Thoracic aorta (tissue), 2 donors: ENCODE results near the gene UNC50. TPM values are rescaled to one million over a fixed set of nuclear protein-coding genes. Genes with fewer than 3 reads are reported as not detected.
A peak's percentile ranks its signal among the peaks of the same experiment; 100 is the strongest.

Source experiments
- ATAC-seq: fragments of 150-250 bp; one replicate; pipeline ENCODE4 v1.8.0; 2017; ENCODE audit warnings: low read depth; ENCODE audit not compliant: insufficient number of reproducible peaks, low FRiP score
- DNase-seq: peaks from one replicate; pipeline ENCODE4 v3.0.0-alpha.2; 2020; ENCODE audit warnings: low spot score
- H3K27ac ChIP-seq, 2 donors: fragments of 200-600 bp; sonication (generic); 1 replicate in 1 of 2; 2 replicates in 1 of 2; pipeline ENCODE4 v1.5.1; 2016; ENCODE audit warnings: mild to moderate bottlenecking in 2 of 2, moderate library complexity in 2 of 2
- H3K27me3 ChIP-seq: fragments of 200-600 bp; sonication (generic); replicated peaks from 2 replicates; pipeline ENCODE4 v1.6.0; 2016; ENCODE audit warnings: mild to moderate bottlenecking; ENCODE audit not compliant: insufficient read depth
- H3K36me3 ChIP-seq: fragments of 200-600 bp; sonication (generic); one replicate; pipeline ENCODE4 v1.5.1; 2016
- H3K4me1 ChIP-seq, 2 donors: fragments of 200-600 bp; sonication (generic); 1 replicate in 1 of 2; 2 replicates in 1 of 2; pipeline versions ENCODE4 v1.5.1 to v1.6.0; 2016; ENCODE audit warnings: low read depth in 2 of 2, mild to moderate bottlenecking in 1 of 2; ENCODE audit not compliant: control insufficient read depth in 1 of 2
- H3K4me3 ChIP-seq: fragments of 200-600 bp; sonication (generic); 2 replicates; pipeline ENCODE4 v1.5.1; 2016; ENCODE audit warnings: mild to moderate bottlenecking
- H3K9me3 ChIP-seq: fragments of 200-600 bp; sonication (generic); 2 replicates; pipeline ENCODE4 v1.5.1; 2016
- CTCF ChIP-seq: fragments of 200-600 bp; sonication (generic); IDR thresholded peaks from one replicate; pipeline ENCODE4 v1.5.1; 2019; ENCODE audit warnings: antibody characterized with exemption
- total RNA-seq, 2 donors: library from RNA; depleted of rRNA; stranded (reverse); fragments of >200 nt; gene quantifications; one replicate each; pipeline versions ENCODE4 v1.1.0 to v1.2.3, GENCODE V29; 2016

Gene UNC50
- total RNA-seq, 2 donors from 2014 or later: 32.6 to 38.2 TPM

DNA sequence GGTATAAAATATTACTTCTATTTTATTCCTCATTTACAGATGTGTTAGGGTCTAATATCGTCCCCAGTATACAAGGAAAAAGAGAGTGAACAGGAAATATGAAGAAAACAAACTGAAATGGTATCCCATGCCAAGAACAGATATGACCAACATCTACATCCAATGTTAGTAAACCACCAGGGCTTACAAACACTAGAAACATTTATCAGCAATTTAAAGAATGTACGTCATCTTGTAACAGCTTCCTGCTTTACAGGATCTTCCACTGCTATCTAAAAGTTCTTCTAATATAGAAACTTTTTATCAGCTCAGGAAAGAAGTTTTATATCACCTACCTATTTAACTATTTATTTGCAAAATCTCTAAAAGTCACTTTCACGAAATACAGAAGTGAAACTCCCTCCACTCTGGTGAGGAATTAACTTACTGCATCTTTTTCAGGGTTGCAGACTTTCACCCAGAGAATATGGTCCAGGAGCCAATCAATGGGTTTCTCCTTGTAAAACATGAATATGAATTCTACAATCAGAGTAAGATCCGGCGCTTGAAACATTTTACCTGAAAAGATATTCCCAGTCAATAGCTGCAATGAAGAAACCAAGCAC is 35.2 kb downstream of the UNC50 start:
- DNase-seq (no peak), ATAC-seq (no peak)
- TF ChIP-seq CTCF: no peak
- no peaks in the 10 kb centered on the region for H3K4me1 ChIP-seq
- H3K4me3 ChIP-seq: no peak overlapping the region
- H3K27me3 ChIP-seq: no peaks in the 10 kb centered on the region
- H3K9me3 ChIP-seq: no peaks in the 10 kb centered on the region
- peaks cover 3% of the 10 kb centered on the region for H3K36me3 ChIP-seq
- H3K27ac ChIP-seq: no peak overlapping the region

DNA sequence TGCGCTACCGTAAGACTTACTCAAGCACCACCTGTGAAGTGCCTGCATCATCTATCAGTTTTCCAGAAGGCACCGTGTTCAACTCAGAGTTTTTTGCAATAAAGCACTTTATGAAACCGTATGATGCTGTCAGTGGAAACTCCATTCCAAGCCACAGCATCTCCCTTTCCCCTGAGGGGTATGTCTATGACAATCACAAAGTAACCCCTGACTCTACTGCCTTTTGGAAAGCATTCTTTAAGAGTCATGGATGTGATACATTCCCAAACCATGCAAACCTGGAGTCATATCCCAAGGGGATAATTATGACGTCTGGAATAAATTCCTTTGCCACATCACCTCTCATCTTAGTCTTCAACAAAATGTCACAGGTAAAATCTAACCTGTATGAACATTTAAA is 39.2 kb downstream of the UNC50 start:
- Histone ChIP-seq H3K9me3 (no peaks in the 10 kb centered on the region), H3K27ac (no peak overlapping the region), H3K4me3 (no peak overlapping the region), H3K4me1 (no peaks in the 10 kb centered on the region), H3K27me3 (no peaks in the 10 kb centered on the region), H3K36me3 (peaks cover 3% of the 10 kb centered on the region)
- DNase-seq: no peak
- no peak for ATAC-seq
- TF ChIP-seq CTCF: no peak

GRCh38 chr2:98648451-98648850 is 40.1 kb downstream of the UNC50 start:
- no peak for TF ChIP-seq CTCF
- no peaks in the 10 kb centered on the region for H3K9me3 ChIP-seq
- no peaks in the 10 kb centered on the region for H3K27me3 ChIP-seq
- no peak overlapping the region for H3K27ac ChIP-seq
- peaks cover under 1 to 2% of the 10 kb centered on the region in 2 donors for H3K4me1 ChIP-seq
- H3K36me3 ChIP-seq: peaks cover 3% of the 10 kb centered on the region
- DNase-seq (no peak), ATAC-seq (no peak)
- no peak overlapping the region for H3K4me3 ChIP-seq

- peak; percentile 73 for ATAC-seq
- no peak overlapping the region for H3K27ac ChIP-seq
- no peaks in the 10 kb centered on the region for H3K27me3 ChIP-seq
- peak; percentile 47 for DNase-seq
- TF ChIP-seq CTCF: peak; percentile 99
- H3K4me3 ChIP-seq: no peak overlapping the region
- peaks cover 3% of the 10 kb centered on the region for H3K36me3 ChIP-seq
- no peaks in the 10 kb centered on the region for H3K9me3 ChIP-seq
- H3K4me1 ChIP-seq: peaks cover 4 to 5% of the 10 kb centered on the region in 2 donors
These were observed 41.0 kb downstream of the UNC50 start for GRCh38 chr2:98649135-98649991.

GRCh38 chr2:98649992-98650375 is 41.6 kb downstream of the UNC50 start:
- no peaks in the 10 kb centered on the region for H3K9me3 ChIP-seq
- H3K4me1 ChIP-seq: peaks cover 4 to 5% of the 10 kb centered on the region in 2 donors
- ATAC-seq: no peak
- H3K4me3 ChIP-seq: no peak overlapping the region
- no peak for TF ChIP-seq CTCF
- H3K36me3 ChIP-seq: peaks cover 3% of the 10 kb centered on the region
- H3K27me3 ChIP-seq: no peaks in the 10 kb centered on the region
- no peak overlapping the region for H3K27ac ChIP-seq
- DNase-seq: no peak
